Mucosa of descending colon (tissue), 3 donors: ENCODE results near the gene SLC36A3. TPM values are rescaled to one million over a fixed set of nuclear protein-coding genes. Genes with fewer than 3 reads are reported as not detected.

Experiments
- ATAC-seq: fragments of 200-7000 bp; cut with Tn5 transposase; one replicate; pipeline ENCODE4 v1.9.1; 2020; ENCODE audit warnings: mild to moderate bottlenecking, moderate library complexity
- DNase-seq, 3 donors: peaks; one replicate each; pipeline ENCODE4 v3.0.0-alpha.2; 2020
- H3K36me3 ChIP-seq: fragments of 200-600 bp; one replicate; pipeline ENCODE4 v1.8.0; 2021; ENCODE audit warnings: low read depth, mild to moderate bottlenecking
- H3K4me1 ChIP-seq: fragments of 200-600 bp; one replicate; pipeline ENCODE4 v1.8.0; 2021; ENCODE audit warnings: low read depth, mild to moderate bottlenecking
- H3K4me3 ChIP-seq: fragments of 200-600 bp; one replicate; pipeline ENCODE4 v1.8.0; 2021; ENCODE audit warnings: mild to moderate bottlenecking
- H3K9me3 ChIP-seq: fragments of 200-600 bp; one replicate; pipeline ENCODE4 v1.8.0; 2021; ENCODE audit warnings: mild to moderate bottlenecking
- CTCF ChIP-seq: fragments of 200-600 bp; IDR thresholded peaks from one replicate; pipeline ENCODE4 v1.8.0; 2022; ENCODE audit warnings: antibody characterized with exemption, mild to moderate bottlenecking
- intact Hi-C, 2 donors: fragments of 100-400 bp; cut with DNase I in 1 of 2; cut with micrococcal nuclease in 1 of 2; formaldehyde crosslinking; loops; one replicate each; pipeline versions ENCODE4 v1.11.0 to v1.11.1; 2022; cut with DNase I, micrococcal nuclease
- total RNA-seq, 3 donors: library from RNA; stranded (reverse); fragmentation: NEBNext Ultra II Directional in 2 of 3; extraction: Animal tissue kit (Norgen Biotek cat#: 25700) in 2 of 3; gene quantifications; one replicate each; pipeline versions ENCODE4 v1.2.1 to v1.2.4, GENCODE V29; 2021 to 2023
- donor health status: DM: no; HTN: no; CAD: no; lungs with moderate emphysema.
- donor health status: DM: no; HTN: no; CAD: no.
- donor health status: DM: no; HTN: yes; CAD: no.

The SLC36A3 gene
- total RNA-seq, 3 donors from 2014 or later = not detected

GRCh38 chr5:151293624-151294023, 9.9 kb downstream of the SLC36A3 start:
- Histone ChIP-seq H3K4me1 (no peaks in the 10 kb centered on the region), H3K36me3 (no peaks in the 10 kb centered on the region), H3K4me3 (no peak overlapping the region), H3K9me3 (no peaks in the 10 kb centered on the region)
- no peak for TF ChIP-seq CTCF
- DNase-seq (no peak), ATAC-seq (no peak)
- intact Hi-C loops = no loop called here

- ATAC-seq (peak; percentile 75), DNase-seq (no peak)
- Histone ChIP-seq H3K9me3 (no peaks in the 10 kb centered on the region), H3K36me3 (no peaks in the 10 kb centered on the region), H3K4me3 (no peak overlapping the region), H3K4me1 (no peaks in the 10 kb centered on the region)
- intact Hi-C loops = no loop called here
- TF ChIP-seq CTCF = no peak
Measured at GRCh38 chr5:151288180-151288579, 15.4 kb downstream of the SLC36A3 start.

GRCh38 chr5:151286246-151286645, 17.3 kb downstream of the SLC36A3 start:
- Histone ChIP-seq H3K36me3 (no peaks in the 10 kb centered on the region), H3K4me1 (no peaks in the 10 kb centered on the region), H3K4me3 (no peak overlapping the region), H3K9me3 (no peaks in the 10 kb centered on the region)
- no peak for TF ChIP-seq CTCF
- DNase-seq = no peak
- ATAC-seq = no peak
- intact Hi-C loops = no loop called here

GRCh38 chr5:151285683-151286082, 17.9 kb downstream of the SLC36A3 start:
- Histone ChIP-seq H3K36me3 (no peaks in the 10 kb centered on the region), H3K4me1 (no peaks in the 10 kb centered on the region), H3K9me3 (no peaks in the 10 kb centered on the region), H3K4me3 (no peak overlapping the region)
- ATAC-seq (no peak), DNase-seq (no peak)
- TF ChIP-seq CTCF = no peak
- intact Hi-C loops = no loop called here

GRCh38 chr5:151284392-151284967, 19.1 kb downstream of the SLC36A3 start:
- TF ChIP-seq CTCF = no peak
- Histone ChIP-seq H3K36me3 (no peaks in the 10 kb centered on the region), H3K9me3 (no peaks in the 10 kb centered on the region), H3K4me1 (no peaks in the 10 kb centered on the region), H3K4me3 (no peak overlapping the region)
- no peak for DNase-seq
- ATAC-seq = no peak
- intact Hi-C loops = no loop called here
